K562 (cell line): Measurements from ENCODE around the gene PAX5. TPM values are rescaled to one million over a fixed set of nuclear protein-coding genes. Genes with fewer than 3 reads are reported as not detected.
A peak's percentile ranks its signal among the peaks of the same experiment; 100 is the strongest.

ENCODE experiments used
- ATAC-seq: fragments of 200-7000 bp; cut with Tn5 transposase; 3 replicates; pipeline ENCODE4 v1.9.1; 2020; ENCODE audit warnings: moderate library complexity
- BruUV-seq: library from RNA; stranded (reverse); fragments of 400-500 nt; replicated peaks from 2 replicates; lab custom pipeline; 2021; lab: Mats Ljungman, UMichigan
- CTCF ChIA-PET: fragments of 300-600 bp; formaldehyde crosslinking; extraction: SDS; loops from one replicate; lab custom pipeline; 2021; ENCODE audit warnings: low intra/inter-chr PET ratio; lab: Yijun Ruan, JAX
- POLR2A ChIA-PET: fragments of 300-600, 350-650 bp; sonication (Branson Sonifier 250); formaldehyde crosslinking; extraction: SDS; loops from one replicate; lab custom pipeline; 2021; ENCODE audit warnings: antibody characterized with exemption, inconsistent platforms; lab: Yijun Ruan, JAX
- DNase-seq, 4 experiments: peaks; one replicate each; pipeline versions ENCODE4 v3.0.0 to v3.0.0-alpha.2; 2011 to 2018; ENCODE audit warnings: low spot score in 3 of 4, mixed read lengths in 3 of 4; ENCODE audit errors: extremely low read depth in 1 of 4
- FAIRE-seq: peaks from 2 replicates; lab custom pipeline; 2011; peaks lifted over from hg19 to GRCh38; lab: Jason Lieb, UNC
- H2AFZ ChIP-seq: 2 replicates; pipeline ENCODE4 v1.6.0; 2011; ENCODE audit warnings: low read depth, low read length, control low read depth, inconsistent platforms
- H3K27ac ChIP-seq: fragments of 200-600 bp; 3 replicates; pipeline ENCODE4 v1.8.0; 2011; ENCODE audit warnings: low read depth, mild to moderate bottlenecking, control low read depth, inconsistent platforms, low read length, moderate library complexity, mixed read lengths; ENCODE audit errors: extremely low read depth
- H3K27me3 ChIP-seq, 2 experiments: fragments of 300-600 bp in 1 of 2; 2 replicates in 1 of 2; 3 replicates in 1 of 2; pipeline versions ENCODE4 v1.6.0 to v1.8.0; 2011; ENCODE audit warnings: inconsistent platforms in 2 of 2, low read length in 2 of 2, mild to moderate bottlenecking in 1 of 2, mixed read lengths in 1 of 2, moderate library complexity in 1 of 2; ENCODE audit not compliant: control insufficient read depth in 2 of 2, insufficient read depth in 2 of 2
- H3K36me3 ChIP-seq: fragments of 300-600 bp; 3 replicates; pipeline ENCODE4 v1.8.0; 2011; ENCODE audit warnings: mild to moderate bottlenecking, low read length, inconsistent platforms; ENCODE audit not compliant: control insufficient read depth, insufficient read depth
- H3K4me1 ChIP-seq, 2 experiments: fragments of 200-600 bp in 1 of 2; replicated peaks in 1 of 2; 2 replicates in 1 of 2; 3 replicates in 1 of 2; pipeline versions ENCODE4 v1.5.1 to v1.8.0; 2011; ENCODE audit warnings: inconsistent platforms in 2 of 2, low read length in 2 of 2, mild to moderate bottlenecking in 1 of 2, mixed read lengths in 1 of 2, moderate library complexity in 1 of 2; ENCODE audit not compliant: control insufficient read depth in 2 of 2, insufficient read depth in 2 of 2
- H3K4me2 ChIP-seq: 2 replicates; pipeline ENCODE4 v1.6.1; 2011; ENCODE audit warnings: low read length, control low read depth, inconsistent platforms, mixed read lengths; ENCODE audit not compliant: insufficient read depth
- H3K4me3 ChIP-seq: fragments of 200-600 bp; sonication (generic), shearing (Covaris generic); 2 replicates; pipeline ENCODE4 v1.5.1; 2016; ENCODE audit warnings: control low read depth, inconsistent platforms
- H3K79me2 ChIP-seq: fragments of 200-600 bp; 3 replicates; pipeline ENCODE4 v1.8.0; 2011; ENCODE audit warnings: low read length, inconsistent platforms; ENCODE audit not compliant: control insufficient read depth, insufficient read depth
- H3K9ac ChIP-seq, 2 experiments: 2 replicates each; pipeline versions ENCODE4 v1.6.0 to v1.6.1; 2011; ENCODE audit warnings: low read depth in 2 of 2, low read length in 2 of 2, control low read depth in 1 of 2, inconsistent platforms in 1 of 2, mild to moderate bottlenecking in 1 of 2, mixed read lengths in 1 of 2; ENCODE audit not compliant: insufficient read depth in 1 of 2
- H3K9me1 ChIP-seq: one replicate; pipeline ENCODE4 v1.6.0; 2011; ENCODE audit warnings: inconsistent platforms, mild to moderate bottlenecking, low read length, moderate library complexity; ENCODE audit not compliant: control insufficient read depth, insufficient read depth
- H3K9me3 ChIP-seq: replicated peaks from 2 replicates; pipeline ENCODE4 v1.5.1; 2011; ENCODE audit warnings: low read depth, low read length, inconsistent platforms; ENCODE audit not compliant: control insufficient read depth, insufficient read depth
- H4K20me1 ChIP-seq: replicated peaks from 2 replicates; pipeline ENCODE4 v1.6.1; 2011; ENCODE audit warnings: low read length, inconsistent platforms, mixed read lengths; ENCODE audit not compliant: control insufficient read depth, insufficient read depth
- CTCF ChIP-seq, 3 experiments: IDR thresholded peaks in 2 of 3; conservative IDR thresholded peaks in 1 of 3; 2 replicates each; pipeline ENCODE4 v1.5.1; 2011 to 2012; ENCODE audit warnings: low read length in 3 of 3, mild to moderate bottlenecking in 3 of 3, control low read depth in 2 of 3, improper control_type of control experiment in 1 of 3, inconsistent platforms in 1 of 3, low read depth in 1 of 3, mixed read lengths in 1 of 3, moderate library complexity in 1 of 3; ENCODE audit not compliant: insufficient read depth in 2 of 3
- ETV1 ChIP-seq: fragments of 450-650 bp; conservative IDR thresholded peaks from 2 replicates; pipeline ENCODE4 v1.6.1; 2016; ENCODE audit warnings: missing genetic modification characterization, control low read depth, low read depth, missing compliant biosample characterization
- SAFB ChIP-seq: fragments of 200-400 bp; formaldehyde crosslinking; IDR thresholded peaks from 2 replicates; pipeline ENCODE4 v1.6.1; 2017; ENCODE audit warnings: low read depth, low read length, borderline replicate concordance
- SPI1 ChIP-seq: IDR thresholded peaks from 2 replicates; pipeline ENCODE4 v1.6.1; 2011; ENCODE audit warnings: low read depth, low read length, control low read depth, borderline replicate concordance
- SREBF2 ChIP-seq: sonication (generic); formaldehyde crosslinking; IDR thresholded peaks from 2 replicates; pipeline ENCODE4 v1.4.0; 2020; ENCODE audit warnings: mild to moderate bottlenecking, missing genetic modification reagents
- WGBS: fragments of 100-300 bp; shearing (Covaris generic); methylation state at CpG from one replicate; pipeline ENCODE4 v1.1.6; 2016; ENCODE audit warnings: low coverage, mixed read lengths; ENCODE audit not compliant: insufficient coverage; ENCODE audit errors: missing lambda C conversion rate; 5-methylcytosine and 5-hydroxymethylcytosine counted together
- in situ Hi-C: fragments of 300-500 bp; cut with MboI; formaldehyde crosslinking; loops from 4 replicates; pipeline ENCODE4 v1.15.0; 2018; ENCODE audit warnings: inconsistent platforms, mixed read lengths
- intact Hi-C: fragments of 100-400 bp; cut with micrococcal nuclease; formaldehyde crosslinking; loops from 2 replicates; pipeline ENCODE4 v1.14.2; 2022
- polyA plus RNA-seq, 8 experiments: library from polyadenylated mRNA; depleted of rRNA in 4 of 8; stranded (reverse) in 5 of 8; unstranded in 3 of 8; fragments of >200 nt; fragmentation: Nextera tagmentation in 2 of 8; fragmentation: Illumina TruSeq in 1 of 8; extraction: Ambion mirVana in 2 of 8; extraction: Trizol in 1 of 8; gene quantifications; 2 replicates each; pipeline versions ENCODE4 v1.2.1 to v1.2.3, GENCODE V29; 2011 to 2014; ENCODE audit warnings: inconsistent platforms in 1 of 8, missing spikeins in 1 of 8
- total RNA-seq, 7 experiments: library from RNA; depleted of rRNA in 6 of 7; stranded (reverse); fragments of >200 nt in 6 of 7; fragmentation: Illumina TruSeq in 2 of 7; extraction: Trizol in 2 of 7; gene quantifications; 2 replicates each; pipeline versions ENCODE4 v1.2.1 to v1.2.3, GENCODE V29; 2011 to 2021; ENCODE audit warnings: low replicate concordance in 1 of 7

PAX5 gene
- total and polyA plus RNA-seq, 9 of the 15 experiments (the other 6 are each of a cell fraction or from before 2014, with no cell fraction given): 0.03 to 0.09 TPM; not detected in 7

DNA sequence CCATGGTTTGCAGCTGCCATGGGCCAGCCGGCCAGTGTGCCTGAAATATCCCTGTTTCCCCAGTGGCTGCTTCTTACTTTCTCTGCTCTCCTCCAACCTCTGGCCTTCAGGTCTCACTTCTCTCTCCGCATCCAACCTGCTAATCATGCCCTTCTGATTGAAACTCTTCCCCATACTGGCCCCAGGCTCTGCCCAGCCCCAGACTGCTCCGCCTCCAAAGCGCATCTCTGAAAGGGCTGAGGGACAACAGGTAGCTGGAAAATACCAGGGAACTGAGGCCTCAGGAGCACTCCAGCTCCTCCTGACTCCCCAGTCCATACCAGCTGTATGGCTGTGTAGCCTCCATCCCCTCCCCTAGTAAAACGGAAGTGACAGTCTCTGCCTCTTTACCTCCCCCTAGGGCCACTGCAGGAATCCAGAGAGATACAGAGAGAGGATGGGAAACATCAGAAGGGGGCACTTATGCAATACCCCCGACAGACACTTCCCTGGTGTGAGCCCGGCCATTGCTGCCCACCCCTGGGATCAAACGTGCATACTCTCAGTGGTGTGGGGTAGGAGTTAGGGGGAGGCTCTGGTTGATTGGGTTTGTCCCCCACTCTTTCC, 34.2 kb downstream of the PAX5 start:
- intact Hi-C loops (loop anchor here (5.0 kb wide), 3 partner anchors 262 to 412 kb away; no protein-coding TSS in a partner anchor), in situ Hi-C loops (loop anchor here (5.0 kb wide), 1 partner anchor 402 kb away; no protein-coding TSS in a partner anchor)
- H3K9ac ChIP-seq: no peak overlapping the region
- H3K79me2 ChIP-seq: no peaks in the 10 kb centered on the region
- H3K27me3 ChIP-seq: peaks cover 8 to 46% of the 10 kb centered on the region in 2 experiments; a peak in 4 of 5 replicates
- no peaks in the 10 kb centered on the region for H4K20me1 ChIP-seq
- 3% methylated on average over 8 of the region's 8 CpGs for WGBS
- no peak overlapping the region for H3K27ac ChIP-seq
- no peak overlapping the region for H3K4me3 ChIP-seq
- no TSS peak for BruUV-seq
- no peaks in the 10 kb centered on the region for H3K9me1 ChIP-seq
- H3K4me2 ChIP-seq: no peak overlapping the region
- no peaks in the 10 kb centered on the region for H3K9me3 ChIP-seq
- no peak for FAIRE-seq
- POLR2A ChIA-PET: no interaction called here
- H2AFZ ChIP-seq: no peak overlapping the region
- no peak for TF ChIP-seq SAFB
- TF ChIP-seq SREBF2 (CRISPR knock-in tag): no peak
- TF ChIP-seq ETV1 (tag): 0 out of 2 replicates have a peak, but pooled peaks have one; percentile 15
- peak; percentile 16 to 21 (median 19); a peak in 1 of 6 replicates for TF ChIP-seq CTCF (IDR thresholded peaks at IDR 0.05 in 2 of 3, conservative IDR thresholded peaks at IDR 0.05 in 1 of 3; ENCODE audit: insufficient read depth in 2 of 3, low read depth in 1 of 3, low read length in 3 of 3)
- peak; percentile 48; the same call in 1 of the 2 replicates for TF ChIP-seq SPI1
- TF ChIP-seq, all 486 proteins: peak for 3
- ATAC-seq (peak; percentile 33; the same call in 1 of the 3 replicates), DNase-seq (peak in 1 of 4 experiments; percentile 6)
- CTCF ChIA-PET: no interaction called here
- H3K4me1 ChIP-seq: peaks cover 5 to 11% of the 10 kb centered on the region in 2 experiments; a peak in 3 of 5 replicates
- no peaks in the 10 kb centered on the region for H3K36me3 ChIP-seq
